OCI-LY1 (cell line): Measurements from ENCODE around the gene FBXO10.

ENCODE experiments used
- EZH2 ChIP-seq: fragments of 200-600 bp; sonication (generic), shearing (Covaris generic); IDR thresholded peaks from 2 replicates; pipeline ENCODE4 v1.8.0; 2017; ENCODE audit warnings: borderline replicate concordance, mixed run types, mild to moderate bottlenecking, antibody characterized with exemption, low read length, moderate library complexity, mixed read lengths
- TF ChIP-seq, protein P1 (sequence below): fragments of 200-600 bp; sonication (generic), shearing (Covaris generic); IDR thresholded peaks from 2 replicates; pipeline ENCODE4 v1.5.1; 2017; ENCODE audit warnings: mild to moderate bottlenecking, antibody characterized with exemption, low read length, moderate library complexity, mixed read lengths

DNA sequence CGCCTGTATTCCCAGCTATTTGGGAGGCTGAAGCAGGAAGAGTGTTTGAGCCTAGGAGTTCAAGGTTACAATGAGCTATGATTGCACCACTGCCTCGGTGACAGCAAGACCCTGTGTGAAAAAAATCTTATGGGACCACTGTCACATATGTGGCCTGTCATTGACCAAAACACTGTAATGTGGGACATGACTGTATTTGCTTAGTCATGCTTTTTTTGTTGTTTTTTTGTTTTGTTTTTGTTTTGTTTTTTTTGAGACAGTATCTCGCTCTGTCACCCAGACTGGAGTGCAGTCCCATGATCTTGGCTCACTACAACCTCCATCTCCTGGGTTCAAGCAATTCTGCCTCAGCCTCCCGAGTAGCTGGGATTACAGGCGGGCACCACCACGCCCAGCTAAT, 76.9 kb downstream of the FBXO10 start:
- TF ChIP-seq, protein P1, sequence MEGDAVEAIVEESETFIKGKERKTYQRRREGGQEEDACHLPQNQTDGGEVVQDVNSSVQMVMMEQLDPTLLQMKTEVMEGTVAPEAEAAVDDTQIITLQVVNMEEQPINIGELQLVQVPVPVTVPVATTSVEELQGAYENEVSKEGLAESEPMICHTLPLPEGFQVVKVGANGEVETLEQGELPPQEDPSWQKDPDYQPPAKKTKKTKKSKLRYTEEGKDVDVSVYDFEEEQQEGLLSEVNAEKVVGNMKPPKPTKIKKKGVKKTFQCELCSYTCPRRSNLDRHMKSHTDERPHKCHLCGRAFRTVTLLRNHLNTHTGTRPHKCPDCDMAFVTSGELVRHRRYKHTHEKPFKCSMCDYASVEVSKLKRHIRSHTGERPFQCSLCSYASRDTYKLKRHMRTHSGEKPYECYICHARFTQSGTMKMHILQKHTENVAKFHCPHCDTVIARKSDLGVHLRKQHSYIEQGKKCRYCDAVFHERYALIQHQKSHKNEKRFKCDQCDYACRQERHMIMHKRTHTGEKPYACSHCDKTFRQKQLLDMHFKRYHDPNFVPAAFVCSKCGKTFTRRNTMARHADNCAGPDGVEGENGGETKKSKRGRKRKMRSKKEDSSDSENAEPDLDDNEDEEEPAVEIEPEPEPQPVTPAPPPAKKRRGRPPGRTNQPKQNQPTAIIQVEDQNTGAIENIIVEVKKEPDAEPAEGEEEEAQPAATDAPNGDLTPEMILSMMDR: no peak
- no peak for TF ChIP-seq EZH2
